Measurements from ENCODE around the gene USP32.

Gene USP32

DNA sequence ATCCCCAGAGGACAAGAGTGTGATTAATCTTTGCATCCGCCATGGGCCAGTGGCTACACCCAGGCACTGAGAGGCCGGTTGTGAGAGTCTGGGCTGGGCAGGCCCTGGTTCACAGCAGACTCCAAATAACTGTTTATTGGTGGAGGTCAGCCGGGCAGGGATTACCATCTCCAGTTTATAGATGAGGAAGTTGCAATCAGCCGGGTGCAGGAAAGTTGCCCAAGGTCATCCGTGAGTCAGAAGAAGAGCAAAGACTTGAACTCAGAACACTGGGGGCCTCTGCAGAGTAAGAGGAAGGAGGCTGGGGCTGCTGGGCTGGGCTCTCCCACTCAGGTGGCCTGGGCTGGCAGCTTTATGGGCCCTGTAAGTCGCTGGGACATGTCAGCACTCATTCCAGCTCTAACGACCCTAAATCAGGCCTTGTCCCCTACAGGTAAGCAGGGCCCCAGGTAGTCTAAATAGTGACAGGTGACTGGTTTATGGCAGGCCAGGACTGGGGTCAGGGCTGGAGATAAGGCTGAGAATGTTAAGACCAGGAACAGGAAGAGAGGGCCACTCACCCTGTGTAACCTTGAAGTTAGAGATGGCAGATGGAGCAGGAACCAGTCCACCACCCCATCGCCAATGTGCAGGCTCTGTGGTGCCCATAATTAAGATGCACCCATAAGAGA is 244.2 kb downstream of the USP32 start:
- DNase-seq, result no peak

- DNase-seq, result no peak
Measured at GRCh38 chr17:60146206-60146605, 245.7 kb downstream of the USP32 start.

- DNase-seq, result no peak
Measured at GRCh38 chr17:60145006-60145935, 246.7 kb downstream of the USP32 start.

GRCh38 chr17:60142872-60143499 is 248.9 kb downstream of the USP32 start:
- DNase-seq, result peak; percentile 91

GRCh38 chr17:60141111-60142018 is 250.6 kb downstream of the USP32 start:
- no peak for DNase-seq

GRCh38 chr17:60139438-60140285 is 252.3 kb downstream of the USP32 start:
- DNase-seq, result no peak

DNA sequence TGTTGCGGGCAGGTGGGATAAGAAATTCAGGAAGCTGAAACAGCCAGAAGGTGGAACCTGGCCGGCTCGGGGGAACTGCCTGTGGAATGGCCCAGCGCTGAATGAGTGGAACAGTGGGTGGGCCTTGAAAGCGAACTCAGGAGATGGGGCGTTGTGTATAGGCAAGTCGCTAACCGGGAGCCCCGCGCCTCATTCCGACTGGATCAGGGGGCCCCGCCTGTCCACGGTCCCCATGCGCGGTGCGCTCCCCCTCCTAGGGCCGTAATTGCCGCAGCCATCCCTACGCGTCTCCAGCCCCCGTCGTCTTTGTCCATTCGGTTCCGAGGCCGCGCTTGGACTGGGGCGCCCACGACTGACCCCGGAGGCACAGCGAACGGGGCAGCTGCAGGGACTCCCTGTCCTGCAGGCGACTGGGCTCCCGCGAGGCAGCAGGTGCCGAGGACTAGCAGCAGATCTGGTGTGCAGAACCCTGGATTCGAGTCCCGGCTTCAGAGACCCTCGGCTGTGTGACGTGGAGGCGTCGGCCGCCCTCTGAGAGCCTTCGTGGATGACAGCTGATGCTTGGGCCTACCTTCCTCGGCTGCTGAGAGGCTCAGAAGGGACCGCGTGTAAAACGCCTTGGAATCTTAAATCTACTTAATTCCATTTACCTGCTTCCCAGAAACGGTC is 253.0 kb downstream of the USP32 start:
- DNase-seq, result no peak

DNA sequence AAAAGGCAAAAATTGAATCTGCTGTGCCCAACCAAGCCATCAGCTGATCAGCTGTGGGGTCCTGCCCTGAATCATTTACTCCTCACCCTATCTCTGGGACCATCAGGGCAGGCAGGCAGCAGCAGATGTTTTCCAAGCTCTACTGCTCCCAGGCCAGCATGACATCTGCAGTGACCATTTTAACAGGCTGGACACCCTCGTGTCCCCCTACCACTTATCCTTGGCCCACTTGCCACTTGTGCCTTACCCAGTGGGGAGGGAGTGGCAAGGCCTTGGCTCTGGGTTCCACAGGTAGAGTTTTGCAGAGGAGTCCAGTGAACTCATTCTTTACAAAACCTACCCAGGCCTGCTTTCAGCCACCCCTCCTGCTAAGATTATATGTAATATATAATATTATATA is 254.2 kb downstream of the USP32 start:
- DNase-seq, result no peak

GRCh38 chr17:60135951-60136666 is 255.8 kb downstream of the USP32 start:
- no peak for DNase-seq

- peak; percentile 95 to 98 for DNase-seq
Measured at GRCh38 chr17:60135151-60135950, 256.6 kb downstream of the USP32 start.

- DNase-seq, result peak in 1 of 2 experiments; percentile 46
Measured at GRCh38 chr17:60134396-60135150, 257.4 kb downstream of the USP32 start.

DNA sequence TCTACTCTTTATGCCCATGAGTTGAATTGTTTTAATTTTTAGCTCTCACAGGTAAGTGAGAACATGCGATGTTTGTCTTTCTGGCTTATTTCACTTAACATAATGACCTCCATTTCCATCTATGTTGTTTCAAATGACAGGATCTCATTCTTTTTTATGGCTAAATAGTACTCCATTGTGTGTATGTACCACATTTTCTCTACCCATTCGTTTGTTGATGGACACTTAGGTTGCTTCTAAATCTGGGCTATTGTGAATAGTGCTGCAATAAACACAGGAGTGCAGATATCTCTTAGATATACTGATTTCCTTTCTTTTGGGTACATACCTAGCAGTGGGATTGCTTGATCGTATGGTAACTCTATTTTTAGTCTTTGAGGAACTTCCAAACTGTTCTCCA is 261.5 kb downstream of the USP32 start:
- DNase-seq, result no peak

GRCh38 chr17:60129164-60129563 is 262.8 kb downstream of the USP32 start:
- no peak for DNase-seq
